GM21717 (cell line): ENCODE measurements around the gene FBN3.
"Not testable (repeated sequence)": the region's sequence is repeated elsewhere in the genome, so short reads cannot be mapped to it uniquely, and the experiment has no call there.

ENCODE experiments used
- ATAC-seq: cut with Tn5 transposase; IDR thresholded peaks from one replicate; pipeline ENCODE4 v1.9.1; 2021; ENCODE audit warnings: mild to moderate bottlenecking, moderate library complexity; ENCODE audit not compliant: unreplicated experiment

The FBN3 gene

GRCh38 chr19:8120636-8121480, 28.5 kb downstream of the FBN3 start:
- ATAC-seq: no peak

GRCh38 chr19:8117991-8118390, 31.4 kb downstream of the FBN3 start:
- no peak for ATAC-seq

GRCh38 chr19:8116437-8117293, 32.7 kb downstream of the FBN3 start:
- no peak for ATAC-seq

DNA sequence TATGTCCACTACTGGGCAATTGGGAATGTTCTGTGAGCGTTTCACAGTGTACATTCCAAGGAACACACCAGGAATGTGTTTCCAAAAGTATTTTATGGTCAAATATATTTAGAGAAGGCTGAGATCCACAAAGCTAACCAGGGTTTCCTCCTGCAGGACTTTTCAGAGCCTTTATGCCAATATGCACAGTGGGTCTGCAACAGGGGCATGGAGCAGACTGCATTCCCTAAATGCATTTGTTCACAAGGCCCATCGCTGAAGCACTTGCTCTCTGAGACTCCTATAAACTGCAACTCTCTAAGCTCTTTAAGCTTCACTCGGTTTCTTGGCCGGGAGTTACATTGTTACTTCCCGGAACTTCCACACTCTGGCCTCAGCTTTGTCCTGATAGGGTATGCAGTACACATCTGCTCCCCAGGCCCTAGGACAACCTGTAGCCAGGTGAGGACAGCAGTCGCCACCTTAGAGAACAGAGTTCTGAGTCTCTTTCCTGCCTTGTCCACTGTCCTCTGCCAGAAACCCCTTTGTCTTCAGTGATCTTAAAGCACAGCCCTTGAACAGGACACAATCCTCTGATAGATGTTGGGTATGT, 33.5 kb downstream of the FBN3 start:
- no peak for ATAC-seq

- ATAC-seq: no peak
Observed at GRCh38 chr19:8113017-8113416, 36.4 kb downstream of the FBN3 start.

DNA sequence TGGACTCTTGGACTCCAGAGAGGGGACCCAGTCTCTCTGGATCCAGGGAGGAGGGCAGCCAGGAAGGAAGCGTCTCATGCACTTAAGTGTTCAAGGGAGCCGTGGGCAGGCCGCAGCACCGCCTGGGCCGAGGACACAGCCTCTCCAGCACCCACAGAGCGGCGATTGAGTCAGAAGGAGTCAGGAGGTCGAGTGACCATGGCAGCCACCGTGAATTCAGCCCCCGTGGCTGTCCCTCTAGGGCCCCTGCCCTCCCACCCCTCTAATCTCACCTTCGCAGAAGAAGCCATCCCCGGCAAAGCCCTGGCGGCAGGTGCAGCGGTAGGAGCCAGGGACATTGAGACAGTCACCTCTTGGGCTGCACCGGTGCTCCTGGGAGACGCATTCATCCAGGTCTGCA, 38.0 kb downstream of the FBN3 start:
- ATAC-seq: no peak

- ATAC-seq: no peak
Observed at GRCh38 chr19:8110931-8111330, 38.5 kb downstream of the FBN3 start.

- no peak for ATAC-seq
Observed at GRCh38 chr19:8109890-8110662, 39.3 kb downstream of the FBN3 start.

DNA sequence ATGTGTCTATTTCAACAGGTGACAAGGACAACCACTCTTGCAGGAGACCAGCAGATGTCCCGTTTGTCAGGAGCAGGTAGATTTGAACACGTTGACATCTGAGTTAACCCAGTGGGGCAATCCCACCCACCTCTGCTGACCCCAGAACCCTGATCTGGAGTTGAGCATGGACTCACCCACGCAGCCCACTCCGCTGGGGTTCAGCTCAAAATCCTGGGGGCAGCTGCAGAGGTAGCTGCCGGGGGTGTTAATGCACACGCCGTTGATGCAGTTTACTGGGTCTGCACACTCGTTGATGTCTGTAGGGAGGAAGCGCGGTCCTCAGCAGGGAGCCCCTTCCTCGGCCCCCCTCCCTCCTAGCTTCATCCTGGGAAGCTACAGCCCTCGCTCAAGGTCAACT, 39.9 kb downstream of the FBN3 start:
- ATAC-seq: no peak

GRCh38 chr19:8108560-8109445, 40.6 kb downstream of the FBN3 start:
- no peak for ATAC-seq

DNA sequence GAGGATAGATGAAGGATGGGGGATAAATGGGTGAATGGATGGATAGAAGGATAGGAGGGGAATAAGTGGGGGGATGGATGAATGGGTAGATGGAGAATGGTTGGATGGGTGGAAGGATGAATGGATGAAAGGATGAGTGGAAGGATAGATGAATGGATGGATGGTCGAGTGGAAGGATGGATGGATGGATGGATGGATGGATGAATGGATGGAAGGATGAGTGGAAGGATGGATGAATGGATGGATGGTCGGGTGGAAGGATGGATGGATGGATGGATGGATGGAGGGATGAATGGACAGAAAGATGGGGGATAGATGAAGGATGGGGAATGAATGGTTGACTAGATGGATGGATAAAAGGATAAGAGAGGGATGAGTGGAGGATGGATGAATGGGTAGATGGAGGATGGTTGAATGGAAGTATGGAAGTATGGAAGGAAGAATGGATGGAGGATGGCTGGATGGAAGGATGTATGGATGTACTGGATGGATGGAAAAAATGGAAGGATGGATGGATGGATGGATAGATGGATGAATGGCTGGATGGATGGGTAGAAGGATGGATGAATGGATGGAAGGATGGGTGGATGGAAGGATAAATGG, 42.0 kb downstream of the FBN3 start:
- no peak for ATAC-seq

- no peak for ATAC-seq
Observed at GRCh38 chr19:8105471-8105870, 43.9 kb downstream of the FBN3 start.

GRCh38 chr19:8101910-8102309, 47.5 kb downstream of the FBN3 start:
- ATAC-seq: not testable (repeated sequence)

GRCh38 chr19:8101311-8101710, 48.1 kb downstream of the FBN3 start:
- ATAC-seq: no peak

DNA sequence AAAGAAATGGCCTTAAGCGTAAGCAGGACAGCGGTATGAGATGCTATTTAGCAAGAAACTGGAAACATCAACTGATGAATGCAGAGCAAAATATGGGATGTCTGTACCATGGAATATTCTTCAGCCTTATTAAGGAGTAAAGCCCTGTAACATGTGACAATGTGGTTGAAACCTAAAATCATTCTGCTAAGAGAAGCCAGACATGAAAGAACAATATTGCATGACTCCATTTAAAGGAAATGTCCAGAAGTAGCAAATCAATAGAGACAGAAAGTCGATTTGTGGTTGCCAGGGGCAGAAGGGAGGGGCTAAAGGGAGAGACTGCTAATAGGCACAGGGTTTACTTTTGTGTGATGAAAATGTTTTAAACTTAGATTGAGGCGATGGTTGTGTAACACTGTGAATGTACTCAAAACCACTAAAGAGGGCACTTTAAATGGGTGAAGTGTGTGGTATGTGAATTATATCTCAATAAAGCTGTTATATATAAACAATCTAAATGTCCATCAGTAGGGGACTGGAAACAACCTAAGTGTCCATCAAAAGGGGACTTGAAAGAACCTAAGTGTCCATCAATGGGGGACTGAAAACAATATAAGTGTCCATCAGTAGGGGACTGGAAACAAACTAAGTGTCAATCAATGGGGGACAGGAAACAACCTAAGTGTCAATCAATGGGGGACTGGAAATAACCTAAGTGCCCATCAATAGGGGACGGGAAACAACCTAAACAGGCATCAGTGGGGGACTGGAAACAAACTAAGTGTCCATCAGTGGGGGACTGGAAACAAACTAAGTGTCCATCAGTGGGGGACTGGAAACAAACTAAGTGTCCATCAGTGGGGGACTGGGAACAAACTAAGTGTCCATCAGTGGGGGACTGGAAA, 51.5 kb downstream of the FBN3 start:
- no peak for ATAC-seq

- ATAC-seq: no peak
Observed at GRCh38 chr19:8097198-8097597, 52.2 kb downstream of the FBN3 start.

DNA sequence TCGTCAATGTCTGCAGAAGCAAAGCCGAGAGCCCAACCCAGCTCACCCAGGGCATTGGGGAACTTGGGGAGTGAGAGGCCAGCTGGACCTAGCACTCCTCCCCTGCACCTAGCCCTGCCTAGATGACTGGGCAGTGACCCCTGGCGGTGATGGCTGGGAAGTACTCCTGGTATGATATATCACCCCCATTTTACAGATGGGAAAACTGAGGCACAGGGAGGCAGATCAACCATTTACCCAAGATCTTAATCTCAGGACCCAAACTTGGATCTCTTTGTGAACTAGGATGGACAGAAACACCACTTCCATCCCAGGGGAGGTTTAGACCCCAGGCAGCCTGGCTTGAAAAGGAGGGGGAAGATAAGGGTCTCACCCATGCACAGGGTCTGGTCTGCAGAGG, 53.3 kb downstream of the FBN3 start:
- ATAC-seq: no peak

DNA sequence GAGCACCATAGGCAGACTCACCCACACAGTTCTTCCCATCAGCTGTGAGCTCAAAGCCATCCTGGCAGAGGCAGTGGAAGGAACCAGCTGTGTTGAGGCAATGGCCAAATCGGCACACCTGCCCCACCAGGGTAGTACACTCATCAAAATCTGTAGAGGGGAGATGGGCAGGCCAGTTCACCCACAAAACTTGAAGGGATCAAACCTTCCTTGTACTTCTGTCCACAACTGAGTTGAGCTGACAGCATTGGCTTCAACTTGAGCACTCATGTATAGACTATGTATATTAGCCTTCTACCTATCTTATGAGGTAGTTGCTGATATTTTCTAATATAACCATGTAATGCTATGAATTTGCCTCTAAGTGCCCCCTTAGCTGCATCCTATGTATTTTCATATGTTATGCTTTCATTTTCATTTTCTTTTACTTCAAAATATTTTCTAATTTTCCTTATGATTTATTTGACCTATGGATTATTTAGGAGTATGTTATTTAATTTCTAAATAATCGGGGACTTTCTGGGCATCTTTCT, 54.0 kb downstream of the FBN3 start:
- no peak for ATAC-seq
